Activated gamma-delta T cell (primary cell): ENCODE results near the gene IFNA4.
"Not testable (repeated sequence)": the region's sequence is repeated elsewhere in the genome, so short reads cannot be mapped to it uniquely, and the experiment has no call there.

Experiments
- DNase-seq: peaks from one replicate; lab custom pipeline; 2025; lab: John Stamatoyannopoulos, UW
- total RNA-seq, 2 donors: gene quantifications; one replicate each; lab custom pipeline; 2026; lab: John Stamatoyannopoulos, UW

Gene IFNA4
- total RNA-seq, result 0 reads per million in 2 donors

GRCh38 chr9:21187487-21187886 lies at the start of gene IFNA4:
Gene IFNA4, minus strand, starts transcription at chr9:21187587. Its CDS starts 56 bp downstream, at chr9:21187531.
- DNase-seq, result not testable (repeated sequence)

- DNase-seq, result not testable (repeated sequence)
Measured at GRCh38 chr9:21236360-21236714, 49.0 kb upstream of the IFNA4 start.

- not testable (repeated sequence) for DNase-seq
Measured at GRCh38 chr9:21235468-21236359, 48.3 kb upstream of the IFNA4 start.

GRCh38 chr9:21234153-21234687 lies 46.8 kb upstream of the IFNA4 start:
- DNase-seq, result no peak

GRCh38 chr9:21233258-21233657 lies 45.9 kb upstream of the IFNA4 start:
- no peak for DNase-seq

- no peak for DNase-seq
Measured at GRCh38 chr9:21228122-21228521, 40.7 kb upstream of the IFNA4 start, which contains the start of gene IFNA17. Gene IFNA17, minus strand, starts transcription at chr9:21228222. Its CDS starts 49 bp downstream, at chr9:21228173.

GRCh38 chr9:21217211-21217610 lies 29.8 kb upstream of the IFNA4 start, which contains the start of gene IFNA16:
Gene IFNA16, minus strand, starts transcription at chr9:21217311. Its CDS starts 6 bp downstream, at chr9:21217305.
- not testable (repeated sequence) for DNase-seq

GRCh38 chr9:21213411-21214326 lies 26.3 kb upstream of the IFNA4 start:
- not testable (repeated sequence) for DNase-seq

- not testable (repeated sequence) for DNase-seq
Measured at GRCh38 chr9:21212160-21212559, 24.8 kb upstream of the IFNA4 start.

GRCh38 chr9:21210782-21211181 lies 23.4 kb upstream of the IFNA4 start:
- DNase-seq, result not testable (repeated sequence)

GRCh38 chr9:21210311-21210710 lies 22.9 kb upstream of the IFNA4 start:
- DNase-seq, result no peak

GRCh38 chr9:21207043-21207442 lies 19.7 kb upstream of the IFNA4 start, which contains the start of gene IFNA10:
Gene IFNA10, minus strand, starts transcription at chr9:21207143. Its CDS starts 46 bp downstream, at chr9:21207097.
- DNase-seq, result not testable (repeated sequence)

- DNase-seq, result no peak
Measured at GRCh38 chr9:21205204-21205603, 17.8 kb upstream of the IFNA4 start.

- DNase-seq, result not testable (repeated sequence)
Measured at GRCh38 chr9:21202105-21202504, 14.7 kb upstream of the IFNA4 start, which contains the start of gene IFNA7. Gene IFNA7, minus strand, starts transcription at chr9:21202205. Its CDS starts 40 bp downstream, at chr9:21202165.

- DNase-seq, result not testable (repeated sequence)
Measured at GRCh38 chr9:21194867-21195776, 7.7 kb upstream of the IFNA4 start.

- not testable (repeated sequence) for DNase-seq
Measured at GRCh38 chr9:21182810-21183736, 4.3 kb downstream of the IFNA4 start.

- no peak for DNase-seq
Measured at GRCh38 chr9:21174671-21175070, 12.7 kb downstream of the IFNA4 start.

- no peak for DNase-seq
Measured at GRCh38 chr9:21172156-21172555, 15.2 kb downstream of the IFNA4 start.

GRCh38 chr9:21171351-21171750 lies 16.0 kb downstream of the IFNA4 start:
- no peak for DNase-seq
